ENCODE measurements around the gene DYRK1A. TPM values are rescaled to one million over a fixed set of nuclear protein-coding genes. Genes with fewer than 3 reads are reported as not detected.

DYRK1A gene
- total and polyA plus RNA-seq, 10 of the 15 experiments (the other 5 are each of a cell fraction or from before 2014, with no cell fraction given): 2.4 to 68.6 (median 30.7) TPM

- no peak for TF ChIP-seq SPI1 (IDR thresholded peaks at IDR 0.05; ENCODE audit: borderline replicate concordance, insufficient read depth, low read depth, low read length)
- TF ChIP-seq CBFB (IDR thresholded peaks at IDR 0.05; ENCODE audit: low read depth): no peak
- no peak for TF ChIP-seq ZNF687 (IDR thresholded peaks at IDR 0.05)
- TF ChIP-seq NR2F1 (conservative IDR thresholded peaks at IDR 0.05): no peak
- TF ChIP-seq CEBPB (IDR thresholded peaks at IDR 0.05; ENCODE audit: borderline replicate concordance in 1 of 2, low read depth in 2 of 2, low read length in 2 of 2): no peak
- TF ChIP-seq CBX5 (IDR thresholded peaks at IDR 0.05; ENCODE audit: low read depth): no peak
- 0 out of 2 replicates have a peak, but pooled peaks have one; percentile 8 for TF ChIP-seq TCF12 (IDR thresholded peaks at IDR 0.05; ENCODE audit: low read depth, low read length)
- no peak for TF ChIP-seq CBX3 (IDR thresholded peaks at IDR 0.05; ENCODE audit: borderline replicate concordance, low read depth)
- no peak for TF ChIP-seq ZBED1 (IDR thresholded peaks at IDR 0.05; ENCODE audit: borderline replicate concordance)
- no peak for TF ChIP-seq ZNF24 (IDR thresholded peaks at IDR 0.05)
- peak; percentile 81 for TF ChIP-seq ZNF384 (IDR thresholded peaks at IDR 0.05; ENCODE audit: borderline replicate concordance, low read depth, low read length)
- no peak for TF ChIP-seq PAX8 (IDR thresholded peaks at IDR 0.05)
- no peak for TF ChIP-seq HDGF (IDR thresholded peaks at IDR 0.05)
- no peak for TF ChIP-seq BCL3 (IDR thresholded peaks at IDR 0.05; ENCODE audit: borderline replicate concordance, insufficient read depth, low read depth, low read length, poor library complexity, severe bottlenecking)
- TF ChIP-seq BRCA1 (IDR thresholded peaks at IDR 0.05; ENCODE audit: low read depth, low read length): no peak
- no peak for TF ChIP-seq WRNIP1 (IDR thresholded peaks at IDR 0.05; ENCODE audit: borderline replicate concordance, low read depth, low read length)
- no peak for TF ChIP-seq E4F1 (IDR thresholded peaks at IDR 0.05; ENCODE audit: borderline replicate concordance, partially characterized antibody)
- no peak for TF ChIP-seq KLF5 (IDR thresholded peaks at IDR 0.05; ENCODE audit: partially characterized antibody)
- no peak for TF ChIP-seq ETV6 (conservative IDR thresholded peaks at IDR 0.05 in 1 of 2, IDR thresholded peaks at IDR 0.05 in 1 of 2; ENCODE audit: borderline replicate concordance in 1 of 2, low read depth in 1 of 2)
- TF ChIP-seq CHD1 (IDR thresholded peaks at IDR 0.05; ENCODE audit: low read depth, low read length): no peak
- no peak for TF ChIP-seq HSF1 (IDR thresholded peaks at IDR 0.05; ENCODE audit: low read depth, low read length)
Observed at GRCh38 chr21:37366482-37367316, at the start of gene DYRK1A (continued).

Measured in GM12878 (cell line).